Prostate gland (tissue), 2 donors: ENCODE measurements around the gene MNT. TPM values are rescaled to one million over a fixed set of nuclear protein-coding genes. Genes with fewer than 3 reads are reported as not detected.

Experiments
- DNase-seq: peaks from one replicate; pipeline ENCODE4 v3.0.0-alpha.2; 2019; ENCODE audit warnings: low spot score
- H3K27ac ChIP-seq, 2 donors: fragments of 200-600 bp; sonication (generic); 2 replicates each; pipeline ENCODE4 v1.5.1; 2017 to 2019
- H3K27me3 ChIP-seq: fragments of 200-600 bp; sonication (generic); replicated peaks from 2 replicates; pipeline ENCODE4 v1.5.1; 2019; ENCODE audit not compliant: insufficient read depth
- H3K36me3 ChIP-seq, 2 donors: fragments of 200-600 bp; sonication (generic); 1 replicate in 1 of 2; 2 replicates in 1 of 2; pipeline versions ENCODE4 v1.5.1 to v1.8.1; 2017 to 2019
- H3K4me1 ChIP-seq: fragments of 200-600 bp; sonication (generic); replicated peaks from 2 replicates; pipeline ENCODE4 v1.5.1; 2019
- H3K4me3 ChIP-seq, 2 donors: fragments of 200-600 bp; sonication (generic); 2 replicates each; pipeline ENCODE4 v1.5.1; 2017 to 2019
- H3K9me3 ChIP-seq: fragments of 200-600 bp; sonication (generic); 2 replicates; pipeline ENCODE4 v1.5.1; 2017
- CTCF ChIP-seq, 4 experiments: fragments of 200-600 bp in 2 of 4; fragments of 450-650 bp in 2 of 4; sonication (generic) in 2 of 4; IDR thresholded peaks; 1 replicate in 3 of 4; 2 replicates in 1 of 4; pipeline ENCODE4 v1.5.1; 2016 to 2019; ENCODE audit warnings: antibody characterized with exemption in 4 of 4, mild to moderate bottlenecking in 2 of 4, moderate library complexity in 2 of 4
- POLR2A ChIP-seq: fragments of 450-650 bp; IDR thresholded peaks from one replicate; pipeline ENCODE4 v1.6.1; 2016; ENCODE audit warnings: antibody characterized with exemption, mild to moderate bottlenecking
- POLR2AphosphoS5 ChIP-seq: sonication (generic); formaldehyde crosslinking; IDR thresholded peaks from one replicate; pipeline ENCODE4 v1.6.1; 2017; ENCODE audit warnings: antibody characterized with exemption
- WGBS: methylation state at CpG from one replicate; pipeline ENCODE4 v1.1.5; 2018; 5-methylcytosine and 5-hydroxymethylcytosine counted together
- intact Hi-C: fragments of 100-400 bp; cut with DNase I; formaldehyde crosslinking; loops from one replicate; pipeline ENCODE4 v1.14.2; 2022
- total RNA-seq, 2 donors: library from RNA; depleted of rRNA; stranded (reverse); fragments of >200 nt; gene quantifications; one replicate each; pipeline ENCODE4 v1.1.0, GENCODE V29; 2016

MNT gene
- total RNA-seq, 2 donors from 2014 or later = 14.8 to 32.0 TPM

DNA sequence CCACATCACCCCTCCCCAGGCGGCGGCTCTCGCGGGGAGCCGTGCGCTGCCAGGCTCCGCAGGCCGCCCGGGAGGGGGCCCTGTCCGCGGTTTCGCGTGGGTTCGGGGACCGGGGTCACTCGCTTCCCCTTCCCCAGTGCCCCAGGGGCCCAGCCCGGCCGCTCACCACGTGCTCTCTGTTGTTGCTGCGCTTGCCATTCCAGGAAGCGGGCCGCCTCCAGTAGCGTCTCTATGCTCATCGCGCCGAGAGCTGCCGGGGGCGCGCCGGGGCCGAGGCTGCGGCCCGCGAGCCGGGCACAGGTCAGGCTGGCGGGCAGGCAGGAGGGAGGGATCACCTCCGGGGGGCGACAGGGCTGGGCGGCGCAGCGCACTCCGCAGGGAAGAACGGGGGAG lies 390 bp downstream of the MNT start:
- H3K4me1 ChIP-seq = peaks cover 36% of the 10 kb centered on the region
- DNase-seq = no peak
- no peaks in the 10 kb centered on the region for H3K9me3 ChIP-seq
- intact Hi-C loops = no loop called here
- WGBS = 0% methylated on average over 43 of the region's 43 CpGs
- peak overlapping the region; percentile 97 to 99 for H3K27ac ChIP-seq
- H3K4me3 ChIP-seq = peak overlapping the region; percentile 92 to 94
- TF ChIP-seq CTCF (IDR thresholded peaks at IDR 0.05) = no peak
- no peak for TF ChIP-seq POLR2A
- no peak for TF ChIP-seq POLR2AphosphoS5
- H3K27me3 ChIP-seq = no peaks in the 10 kb centered on the region
- no peaks in the 10 kb centered on the region for H3K36me3 ChIP-seq

GRCh38 chr17:2399572-2400473 lies 1.0 kb downstream of the MNT start:
- under 1% methylated on average over 58 of the region's 82 CpGs for WGBS
- intact Hi-C loops = loop anchor here (10.0 kb wide), 1 partner anchor 345 kb away; the partner anchor contains the start of gene HIC1
- Histone ChIP-seq H3K4me1 (peaks cover 42% of the 10 kb centered on the region), H3K27me3 (no peaks in the 10 kb centered on the region), H3K4me3 (peak overlapping the region; percentile 92 to 94), H3K36me3 (no peaks in the 10 kb centered on the region), H3K27ac (peak overlapping the region; percentile 97 to 99), H3K9me3 (no peaks in the 10 kb centered on the region)
- TF ChIP-seq POLR2AphosphoS5 (peak; percentile 93), CTCF (IDR thresholded peaks at IDR 0.05) (peak in 1 of 4 experiments; percentile 12), POLR2A (peak; percentile 84)
- peak; percentile 96 for DNase-seq

DNA sequence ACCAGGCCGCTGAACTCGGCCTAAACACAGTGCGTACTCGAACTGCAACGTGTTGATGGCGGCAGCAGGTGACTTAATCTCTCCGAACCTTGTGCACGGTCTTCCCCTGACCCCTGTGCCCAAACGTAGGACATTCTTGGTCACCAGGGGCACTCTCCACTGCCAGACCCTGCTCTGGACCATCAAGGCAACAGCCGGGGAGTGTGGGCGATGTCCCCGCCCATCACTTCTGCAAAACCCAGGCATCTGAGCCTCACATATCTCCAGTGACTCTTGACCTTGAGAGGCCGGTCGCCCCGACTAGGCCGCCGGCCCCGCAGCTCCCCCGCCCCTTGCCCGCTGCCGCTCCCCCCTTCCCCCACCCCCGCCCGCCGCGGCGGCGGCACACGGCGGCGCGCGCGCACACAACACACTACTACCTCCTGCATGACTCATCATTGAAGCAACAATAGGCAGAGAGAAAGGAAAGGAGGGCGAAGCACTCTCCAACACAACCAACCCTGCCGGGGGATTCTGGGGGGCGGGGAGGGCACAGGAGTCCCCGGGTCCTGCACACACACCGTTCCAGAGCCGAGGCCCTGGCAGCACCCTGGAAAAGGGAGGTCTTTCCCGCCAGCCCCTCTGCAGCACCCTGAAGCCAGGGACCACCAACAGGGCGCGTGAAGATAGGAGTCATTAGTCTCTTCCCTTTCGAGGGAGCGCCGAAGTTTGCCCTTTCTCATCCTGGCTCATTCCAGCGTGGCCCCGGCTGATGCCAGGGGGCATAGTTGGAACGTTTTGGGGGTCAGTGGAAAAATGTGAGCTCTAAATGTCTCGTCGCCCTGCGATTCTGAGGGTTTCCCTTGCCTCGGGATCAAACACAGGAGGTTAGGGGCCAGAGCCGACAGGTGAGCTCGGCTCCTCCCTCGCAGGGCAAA lies 1.9 kb downstream of the MNT start:
- Histone ChIP-seq H3K4me1 (peaks cover 50% of the 10 kb centered on the region), H3K27me3 (no peaks in the 10 kb centered on the region), H3K36me3 (no peaks in the 10 kb centered on the region), H3K4me3 (peak overlapping the region; percentile 92 to 94), H3K27ac (peak overlapping the region; percentile 97 to 99), H3K9me3 (no peaks in the 10 kb centered on the region)
- TF ChIP-seq POLR2A (peak; percentile 10), POLR2AphosphoS5 (peak; percentile 58), CTCF (IDR thresholded peaks at IDR 0.05) (no peak)
- DNase-seq = peak; percentile 61
- WGBS = 12% methylated on average over 55 of the region's 55 CpGs
- intact Hi-C loops = loop anchor here (10.0 kb wide), 1 partner anchor 344 kb away; the partner anchor contains the start of gene HIC1

- Histone ChIP-seq H3K27me3 (no peaks in the 10 kb centered on the region), H3K36me3 (no peaks in the 10 kb centered on the region), H3K4me3 (peak overlapping the region in 1 of 2 donors; percentile 94), H3K4me1 (peaks cover 46% of the 10 kb centered on the region), H3K27ac (peak overlapping the region; percentile 97 to 99), H3K9me3 (no peaks in the 10 kb centered on the region)
- intact Hi-C loops = loop anchor here (10.0 kb wide), 1 partner anchor 343 kb away; the partner anchor contains the start of gene HIC1
- 77% methylated on average over 10 of the region's 10 CpGs for WGBS
- TF ChIP-seq POLR2A = no peak
- no peak for TF ChIP-seq POLR2AphosphoS5
- no peak for TF ChIP-seq CTCF (IDR thresholded peaks at IDR 0.05)
- no peak for DNase-seq
Measured at GRCh38 chr17:2398182-2398581, 2.7 kb downstream of the MNT start.
